GM12873 (cell line): ENCODE data around the gene TOX4.

Source experiments
- CTCF ChIP-seq: IDR thresholded peaks from 2 replicates; pipeline ENCODE4 v1.5.1; 2012; ENCODE audit warnings: low read depth, mild to moderate bottlenecking, moderate library complexity, low read length, control low read depth; ENCODE audit not compliant: insufficient read depth; ENCODE audit errors: missing control alignments

The TOX4 gene

GRCh38 chr14:21541413-21542074 is 64.5 kb downstream of the TOX4 start:
- no peak for TF ChIP-seq CTCF

DNA sequence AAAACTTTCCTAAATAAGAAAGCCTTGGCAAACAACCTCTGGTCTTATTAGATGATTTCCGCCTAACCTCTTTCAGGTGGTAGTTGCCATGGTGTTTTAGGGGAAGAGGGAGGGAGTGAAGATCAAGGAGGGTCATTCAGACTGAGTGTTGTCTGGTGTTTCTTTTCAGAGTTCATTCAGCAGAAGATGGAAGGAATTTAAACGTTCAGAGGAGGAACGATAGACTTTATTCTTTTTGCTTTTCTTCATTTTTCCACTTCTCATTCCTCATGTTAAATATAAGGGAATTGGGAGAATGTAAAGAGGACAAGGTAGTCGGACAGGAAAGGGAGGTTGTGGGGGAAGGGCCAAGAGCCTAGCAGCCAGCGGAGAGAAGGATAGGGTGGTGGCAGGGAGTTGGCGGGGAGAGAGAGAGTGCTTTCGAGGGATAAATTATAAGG is 66.5 kb downstream of the TOX4 start:
- TF ChIP-seq CTCF, result no peak

DNA sequence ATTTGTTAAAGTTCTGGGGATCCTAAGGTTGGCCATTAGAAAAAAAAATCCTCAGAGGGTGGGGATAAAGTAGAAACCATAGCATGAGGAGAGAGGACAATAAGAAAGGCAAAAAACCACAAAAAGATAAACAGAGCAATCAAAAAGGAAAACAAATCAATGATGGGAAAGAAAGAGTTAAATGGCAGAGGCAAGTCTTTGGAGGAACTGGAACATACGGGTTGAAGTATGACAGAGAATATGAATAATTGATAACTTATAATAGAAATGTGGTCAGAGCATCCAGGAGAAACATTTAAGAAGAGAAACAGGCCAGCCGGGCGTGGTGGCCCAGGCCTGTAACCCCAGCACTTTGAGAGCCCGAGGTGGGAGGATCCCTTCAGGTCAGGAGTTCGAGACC is 67.0 kb downstream of the TOX4 start:
- no peak for TF ChIP-seq CTCF
